GM12878 (cell line): Measurements from ENCODE around the gene L3HYPDH.

Experiments
- CBX3 ChIP-seq: fragments of 200-600 bp; sonication (generic); IDR thresholded peaks from 2 replicates; pipeline ENCODE4 v1.6.1; 2016; ENCODE audit warnings: low read depth, borderline replicate concordance
- CEBPZ ChIP-seq: fragments of 150-350 bp; IDR thresholded peaks from 2 replicates; pipeline ENCODE4 v1.6.1; 2016; ENCODE audit warnings: low read depth, low read length
- CTCF ChIP-seq, 3 experiments: IDR thresholded peaks in 2 of 3; conservative IDR thresholded peaks in 1 of 3; 2 replicates each; pipeline ENCODE4 v1.5.1; 2011; ENCODE audit warnings: low read depth in 3 of 3, low read length in 3 of 3, mild to moderate bottlenecking in 3 of 3, control low read depth in 2 of 3, moderate library complexity in 2 of 3, inconsistent platforms in 1 of 3, mixed read lengths in 1 of 3; ENCODE audit not compliant: control insufficient read depth in 2 of 3, insufficient read depth in 1 of 3; ENCODE audit errors: extremely low read depth in 1 of 3
- ELK1 ChIP-seq: IDR thresholded peaks from 2 replicates; pipeline ENCODE4 v1.6.1; 2012; ENCODE audit warnings: low read depth, low read length, improper control_type of control experiment
- EP300 ChIP-seq, 2 experiments: fragments of 150-350 bp in 1 of 2; IDR thresholded peaks; 2 replicates each; pipeline ENCODE4 v1.6.1; 2011 to 2012; ENCODE audit warnings: low read depth in 2 of 2, low read length in 2 of 2, borderline replicate concordance in 1 of 2, improper control_type of control experiment in 1 of 2, inconsistent platforms in 1 of 2; ENCODE audit not compliant: control insufficient read depth in 1 of 2
- EZH2 ChIP-seq: IDR thresholded peaks from 2 replicates; pipeline ENCODE4 v1.6.1; 2012; ENCODE audit warnings: low read depth, mild to moderate bottlenecking, control low read depth, inconsistent platforms, low read length, borderline replicate concordance; ENCODE audit not compliant: control insufficient read depth
- NBN ChIP-seq: fragments of 450-650 bp; IDR thresholded peaks from 2 replicates; pipeline ENCODE4 v1.6.1; 2016
- NFIC ChIP-seq: IDR thresholded peaks from 2 replicates; pipeline ENCODE4 v1.6.1; 2012; ENCODE audit warnings: low read depth, mild to moderate bottlenecking, inconsistent platforms, low read length, moderate library complexity
- NKRF ChIP-seq: fragments of 450-650 bp; conservative IDR thresholded peaks from 2 replicates; pipeline ENCODE4 v1.6.1; 2017; ENCODE audit warnings: mild to moderate bottlenecking, moderate library complexity
- POLR2A ChIP-seq: IDR thresholded peaks from 2 replicates; pipeline ENCODE4 v1.6.1; 2011; ENCODE audit warnings: low read depth, mild to moderate bottlenecking, low read length
- RBBP5 ChIP-seq: fragments of 200-600 bp; sonication (generic); conservative IDR thresholded peaks from 2 replicates; pipeline ENCODE4 v1.6.1; 2016
- ZNF217 ChIP-seq: fragments of 450-650 bp; IDR thresholded peaks from 2 replicates; pipeline ENCODE4 v1.6.1; 2017; ENCODE audit warnings: antibody characterized with exemption, mild to moderate bottlenecking

- TF ChIP-seq RBBP5 (no peak), ELK1 (no peak), NKRF (no peak), NFIC (no peak), CTCF (IDR thresholded peaks at IDR 0.05 in 2 of 3, conservative IDR thresholded peaks at IDR 0.05 in 1 of 3; ENCODE audit: control insufficient read depth in 2 of 3, extremely low read depth in 1 of 3, insufficient read depth in 1 of 3, low read depth in 3 of 3, low read length in 3 of 3) (no peak; a peak in 1 of 6 replicates), ZNF217 (no peak), NBN (no peak), EP300 (IDR thresholded peaks at IDR 0.05; ENCODE audit: borderline replicate concordance in 1 of 2, control insufficient read depth in 1 of 2, low read depth in 2 of 2, low read length in 2 of 2) (no peak), EZH2 (no peak), CEBPZ (no peak), POLR2A (no peak), CBX3 (no peak)
Measured at GRCh38 chr14:59428581-59429012, 55.6 kb downstream of the L3HYPDH start.
